Measurements from ENCODE around the gene EXOSC6.
"Not testable (repeated sequence)": the region's sequence is repeated elsewhere in the genome, so short reads cannot be mapped to it uniquely, and the experiment has no call there.

Gene EXOSC6

DNA sequence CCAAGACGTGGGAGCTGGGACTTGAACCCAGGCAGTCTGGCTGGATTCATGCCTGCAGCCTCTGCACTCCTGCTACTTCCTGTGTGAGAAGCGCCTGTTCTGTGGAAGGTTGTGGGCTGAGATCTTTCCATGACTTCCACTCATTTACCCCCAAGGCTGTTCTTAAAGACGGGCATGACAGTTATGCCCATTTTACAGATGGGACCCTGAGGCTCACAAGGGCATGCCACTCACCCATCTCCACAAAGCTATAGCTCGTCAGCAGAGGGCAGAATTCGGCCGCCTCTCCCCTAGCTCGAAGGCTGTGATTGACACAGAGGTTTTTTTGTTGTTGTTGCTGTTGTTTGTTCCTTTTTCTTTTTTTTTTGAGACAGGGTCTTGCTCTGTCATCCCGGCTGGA is 51.7 kb downstream of the EXOSC6 start:
- H3K18ac ChIP-seq (ENCODE audit: low read length); H3K79me1 ChIP-seq (ENCODE audit: low read length); H3K27ac ChIP-seq (ENCODE audit: low read depth, low read length); H3K4ac ChIP-seq (ENCODE audit: low read depth, low read length); H3K9ac ChIP-seq (ENCODE audit: low read length); H4K8ac ChIP-seq (ENCODE audit: low read depth, low read length); H2BK15ac ChIP-seq (replicated peaks; ENCODE audit: low read depth); H3K4me3 ChIP-seq (ENCODE audit: low read length); H2BK120ac ChIP-seq (ENCODE audit: low read depth, low read length); H3K4me1 ChIP-seq (ENCODE audit: control insufficient read depth, low read depth, low read length); H2AK5ac ChIP-seq (ENCODE audit: low read length); H3K36me3 ChIP-seq (ENCODE audit: control insufficient read depth, insufficient read depth, low read length); H3K4me2 ChIP-seq (ENCODE audit: low read length); H2BK5ac ChIP-seq (ENCODE audit: low read length); H3K79me2 ChIP-seq (ENCODE audit: control insufficient read depth, insufficient read depth, low read length); H3K56ac ChIP-seq (ENCODE audit: low read length); H4K5ac ChIP-seq (ENCODE audit: low read length); H3K27me3 ChIP-seq (ENCODE audit: insufficient read depth, low read length, poor library complexity); DNase-seq; H3K23ac ChIP-seq (ENCODE audit: low read length): not testable (repeated sequence)
- no CpG with 5 or more reads among the region's 8 CpGs for WGBS (ENCODE audit: extremely low coverage, insufficient coverage, low lambda C conversion rate)

DNA sequence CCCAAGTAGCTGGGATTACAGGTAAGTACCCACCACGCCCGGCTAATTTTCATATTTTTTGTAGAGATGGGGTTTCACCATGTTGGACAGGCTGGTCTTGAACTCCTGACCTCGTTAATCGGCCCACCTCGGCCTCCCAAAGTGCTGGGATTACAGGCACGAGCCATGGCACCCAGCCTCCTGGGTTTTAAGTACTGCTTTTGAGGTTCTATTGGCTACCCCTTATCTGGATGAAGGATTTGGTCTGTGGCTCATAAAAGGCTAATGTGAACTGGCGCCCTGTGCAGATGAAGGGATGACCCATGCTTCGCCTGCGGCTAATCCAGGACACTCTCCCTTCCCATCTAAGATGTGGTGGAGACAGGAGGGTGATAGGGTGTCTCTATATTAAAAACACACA is 52.6 kb downstream of the EXOSC6 start:
- H3K27ac ChIP-seq (ENCODE audit: low read depth, low read length); H3K79me1 ChIP-seq (ENCODE audit: low read length); H4K5ac ChIP-seq (ENCODE audit: low read length); H3K4me1 ChIP-seq (ENCODE audit: control insufficient read depth, low read depth, low read length); H3K18ac ChIP-seq (ENCODE audit: low read length); H4K8ac ChIP-seq (ENCODE audit: low read depth, low read length); H3K4me2 ChIP-seq (ENCODE audit: low read length); H3K4me3 ChIP-seq (ENCODE audit: low read length); H2BK120ac ChIP-seq (ENCODE audit: low read depth, low read length); H3K36me3 ChIP-seq (ENCODE audit: control insufficient read depth, insufficient read depth, low read length); H2BK5ac ChIP-seq (ENCODE audit: low read length); H3K27me3 ChIP-seq (ENCODE audit: insufficient read depth, low read length, poor library complexity); DNase-seq; H3K79me2 ChIP-seq (ENCODE audit: control insufficient read depth, insufficient read depth, low read length); H2AK5ac ChIP-seq (ENCODE audit: low read length); H3K56ac ChIP-seq (ENCODE audit: low read length); H3K23ac ChIP-seq (ENCODE audit: low read length); H3K4ac ChIP-seq (ENCODE audit: low read depth, low read length); H2BK15ac ChIP-seq (replicated peaks; ENCODE audit: low read depth); H3K9ac ChIP-seq (ENCODE audit: low read length): not testable (repeated sequence)
- WGBS (ENCODE audit: extremely low coverage, insufficient coverage, low lambda C conversion rate) = no CpG with 5 or more reads among the region's 9 CpGs

DNA sequence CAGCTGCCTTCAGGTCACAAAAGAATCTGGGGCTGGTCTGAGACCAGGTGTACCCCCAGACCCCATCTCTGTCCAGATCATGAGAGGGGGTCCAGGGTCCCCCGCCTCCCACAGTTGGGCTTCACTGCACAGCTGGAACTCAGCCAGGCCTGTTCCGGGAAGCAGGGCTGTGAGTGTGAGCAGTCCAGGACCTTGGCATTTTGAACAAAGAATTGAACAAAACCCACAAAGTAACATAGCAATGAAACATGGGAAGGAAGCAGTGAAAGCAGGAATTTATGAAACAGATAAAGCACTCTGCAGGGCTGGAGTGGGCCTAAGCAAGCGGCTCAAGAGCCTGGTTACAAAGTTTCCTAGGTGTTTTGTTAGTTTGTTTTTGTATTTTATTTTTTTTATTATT is 53.1 kb downstream of the EXOSC6 start:
- H3K4me3 ChIP-seq (ENCODE audit: low read length); H2BK5ac ChIP-seq (ENCODE audit: low read length); H3K4ac ChIP-seq (ENCODE audit: low read depth, low read length); H2AK5ac ChIP-seq (ENCODE audit: low read length); H4K8ac ChIP-seq (ENCODE audit: low read depth, low read length); H3K9ac ChIP-seq (ENCODE audit: low read length); H3K27ac ChIP-seq (ENCODE audit: low read depth, low read length); H3K23ac ChIP-seq (ENCODE audit: low read length); H4K5ac ChIP-seq (ENCODE audit: low read length); H2BK15ac ChIP-seq (replicated peaks; ENCODE audit: low read depth); H3K4me1 ChIP-seq (ENCODE audit: control insufficient read depth, low read depth, low read length); H3K79me1 ChIP-seq (ENCODE audit: low read length); H3K4me2 ChIP-seq (ENCODE audit: low read length); H3K79me2 ChIP-seq (ENCODE audit: control insufficient read depth, insufficient read depth, low read length); H3K27me3 ChIP-seq (ENCODE audit: insufficient read depth, low read length, poor library complexity); H3K56ac ChIP-seq (ENCODE audit: low read length); DNase-seq; H2BK120ac ChIP-seq (ENCODE audit: low read depth, low read length); H3K18ac ChIP-seq (ENCODE audit: low read length); H3K36me3 ChIP-seq (ENCODE audit: control insufficient read depth, insufficient read depth, low read length): not testable (repeated sequence)
- no CpG with 5 or more reads among the region's 3 CpGs for WGBS (ENCODE audit: extremely low coverage, insufficient coverage, low lambda C conversion rate)

DNA sequence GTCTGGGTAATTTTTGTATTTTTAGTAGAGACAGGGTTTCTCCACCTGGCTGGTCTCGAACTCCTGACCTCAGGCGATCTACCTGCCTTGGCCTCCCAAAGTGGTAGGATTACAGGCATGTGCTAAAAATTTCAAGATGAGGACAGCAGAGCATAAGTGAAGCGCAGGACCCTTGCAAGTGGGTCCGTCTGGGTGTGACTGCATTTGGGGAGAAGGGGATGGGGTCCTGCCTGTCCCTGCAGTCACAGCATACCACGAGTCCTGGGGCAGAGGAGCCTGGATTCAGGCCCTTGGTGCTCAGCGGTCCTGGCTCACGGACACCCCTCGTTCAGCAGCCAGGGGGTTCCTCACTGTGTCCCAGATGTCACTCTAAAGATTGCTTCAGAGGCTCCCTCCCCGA is 53.5 kb downstream of the EXOSC6 start:
- not testable (repeated sequence) for DNase-seq

DNA sequence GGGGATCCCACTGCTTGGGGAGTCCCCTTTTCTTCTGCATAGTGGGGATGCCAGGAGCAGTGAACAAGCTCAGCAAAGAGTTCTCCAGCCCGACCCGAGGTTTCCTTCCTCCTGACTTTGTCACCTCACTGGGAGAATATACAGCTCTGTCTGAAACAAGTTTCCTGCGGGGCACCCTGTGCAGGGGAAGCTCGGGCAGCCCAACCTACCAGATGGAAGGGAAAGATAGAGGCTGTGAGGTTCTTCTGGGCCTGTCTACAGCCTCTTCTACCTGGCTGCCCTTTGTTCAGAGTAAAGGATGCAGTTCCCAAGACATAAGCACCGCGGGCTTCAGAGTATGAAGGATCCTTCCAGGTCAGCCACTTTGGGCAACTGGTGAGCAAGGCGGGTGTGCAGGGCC is 54.1 kb downstream of the EXOSC6 start:
- not testable (repeated sequence) for H3K18ac ChIP-seq (ENCODE audit: low read length); H3K79me1 ChIP-seq (ENCODE audit: low read length); H4K5ac ChIP-seq (ENCODE audit: low read length); H3K4me1 ChIP-seq (ENCODE audit: control insufficient read depth, low read depth, low read length); H4K8ac ChIP-seq (ENCODE audit: low read depth, low read length); DNase-seq; H2BK5ac ChIP-seq (ENCODE audit: low read length); H2BK120ac ChIP-seq (ENCODE audit: low read depth, low read length); H3K4me3 ChIP-seq (ENCODE audit: low read length); H3K56ac ChIP-seq (ENCODE audit: low read length); H2AK5ac ChIP-seq (ENCODE audit: low read length); H3K79me2 ChIP-seq (ENCODE audit: control insufficient read depth, insufficient read depth, low read length); H3K36me3 ChIP-seq (ENCODE audit: control insufficient read depth, insufficient read depth, low read length); H3K4me2 ChIP-seq (ENCODE audit: low read length); H3K27me3 ChIP-seq (ENCODE audit: insufficient read depth, low read length, poor library complexity); H3K4ac ChIP-seq (ENCODE audit: low read depth, low read length); H3K23ac ChIP-seq (ENCODE audit: low read length); H2BK15ac ChIP-seq (replicated peaks; ENCODE audit: low read depth); H3K9ac ChIP-seq (ENCODE audit: low read length); H3K27ac ChIP-seq (ENCODE audit: low read depth, low read length)
- WGBS (ENCODE audit: extremely low coverage, insufficient coverage, low lambda C conversion rate) = no CpG with 5 or more reads among the region's 7 CpGs

More for the DNA sequence above, 53.5 kb downstream of the EXOSC6 start:
- not testable (repeated sequence) for H3K4me1 ChIP-seq (ENCODE audit: control insufficient read depth, low read depth, low read length); H2BK15ac ChIP-seq (replicated peaks; ENCODE audit: low read depth); H2AK5ac ChIP-seq (ENCODE audit: low read length); H3K36me3 ChIP-seq (ENCODE audit: control insufficient read depth, insufficient read depth, low read length); H3K27me3 ChIP-seq (ENCODE audit: insufficient read depth, low read length, poor library complexity); H3K27ac ChIP-seq (ENCODE audit: low read depth, low read length); H4K5ac ChIP-seq (ENCODE audit: low read length); H3K18ac ChIP-seq (ENCODE audit: low read length); H3K79me1 ChIP-seq (ENCODE audit: low read length); H2BK5ac ChIP-seq (ENCODE audit: low read length); H2BK120ac ChIP-seq (ENCODE audit: low read depth, low read length); H3K4me3 ChIP-seq (ENCODE audit: low read length); H3K56ac ChIP-seq (ENCODE audit: low read length); H3K23ac ChIP-seq (ENCODE audit: low read length); H3K4me2 ChIP-seq (ENCODE audit: low read length); H3K79me2 ChIP-seq (ENCODE audit: control insufficient read depth, insufficient read depth, low read length); H3K9ac ChIP-seq (ENCODE audit: low read length); H3K4ac ChIP-seq (ENCODE audit: low read depth, low read length); H4K8ac ChIP-seq (ENCODE audit: low read depth, low read length)
- no CpG with 5 or more reads among the region's 9 CpGs for WGBS (ENCODE audit: extremely low coverage, insufficient coverage, low lambda C conversion rate)
